Measurements from ENCODE around the gene KCND3. TPM values are rescaled to one million over a fixed set of nuclear protein-coding genes. Genes with fewer than 3 reads are reported as not detected.

KCND3 gene
- polyA plus RNA-seq, 3 donors, result not detected

GRCh38 chr1:111887875-111888274, 101.6 kb downstream of the KCND3 start:
- H3K36me3 ChIP-seq (replicated peaks in 1 of 2; ENCODE audit: control insufficient read depth in 1 of 2, insufficient read depth in 2 of 2, low read length in 2 of 2), result no peaks in the 10 kb centered on the region
- H3K27me3 ChIP-seq (ENCODE audit: control insufficient read depth in 2 of 2, insufficient read depth in 2 of 2, low read length in 2 of 2), result no peaks in the 10 kb centered on the region
- H3K9me3 ChIP-seq (replicated peaks in 1 of 2; ENCODE audit: control insufficient read depth in 1 of 2, insufficient read depth in 1 of 2, low read length in 2 of 2), result no peaks in the 10 kb centered on the region
- Mint-ChIP-seq H3K4me3 (no peak overlapping the region), H3K27me3 (ENCODE audit: low read depth in 3 of 3) (peaks cover 0 to 13% (median 10%) of the 10 kb centered on the region in 3 donors), H3K36me3 (no peaks in the 10 kb centered on the region), H3K9me3 (peaks cover 0 to 1% (median 0%) of the 10 kb centered on the region in 7 donors), H3K4me1 (no peaks in the 10 kb centered on the region), H3K27ac (no peak overlapping the region)
- H3K4me3 ChIP-seq (replicated peaks in 1 of 3; ENCODE audit: low read depth in 2 of 3, low read length in 3 of 3), result no peak overlapping the region
- no peaks in the 10 kb centered on the region for H3K4me1 ChIP-seq (ENCODE audit: control insufficient read depth in 1 of 2, insufficient read depth in 2 of 2, low read length in 2 of 2)
- no peak overlapping the region for H3K9ac ChIP-seq (ENCODE audit: insufficient read depth, low read length, poor library complexity, severe bottlenecking)
- WGBS (ENCODE audit: insufficient coverage), result 92% methylated on average over 1 of the region's 1 CpG
- no peak for TF ChIP-seq CTCF (IDR thresholded peaks at IDR 0.05)
- H4K20me1 ChIP-seq (ENCODE audit: insufficient read depth, low read length), result no peaks in the 10 kb centered on the region
- no peak overlapping the region for H3K4me2 ChIP-seq (replicated peaks; ENCODE audit: extremely low read depth, low read length, poor library complexity, severe bottlenecking)
- no peak overlapping the region for H2AFZ ChIP-seq (ENCODE audit: insufficient read depth, low read depth, low read length, poor library complexity, severe bottlenecking)
- H3K27ac ChIP-seq (ENCODE audit: low read depth in 1 of 2, low read length in 2 of 2), result no peak overlapping the region
- DNase-seq, result no peak
- H3K79me2 ChIP-seq (ENCODE audit: insufficient read depth, low read length), result no peaks in the 10 kb centered on the region
- intact Hi-C loops (cut with micrococcal nuclease), result no loop called here

- no peaks in the 10 kb centered on the region for H3K27me3 ChIP-seq (ENCODE audit: control insufficient read depth in 2 of 2, insufficient read depth in 2 of 2, low read length in 2 of 2)
- no peaks in the 10 kb centered on the region for H3K4me1 Mint-ChIP-seq
- H3K36me3 ChIP-seq (replicated peaks in 1 of 2; ENCODE audit: control insufficient read depth in 1 of 2, insufficient read depth in 2 of 2, low read length in 2 of 2), result no peaks in the 10 kb centered on the region
- no peaks in the 10 kb centered on the region for H3K4me1 ChIP-seq (ENCODE audit: control insufficient read depth in 1 of 2, insufficient read depth in 2 of 2, low read length in 2 of 2)
- H3K27me3 Mint-ChIP-seq (ENCODE audit: low read depth in 3 of 3), result peaks cover 0 to 13% (median 10%) of the 10 kb centered on the region in 3 donors
- no peak overlapping the region for H2AFZ ChIP-seq (ENCODE audit: insufficient read depth, low read depth, low read length, poor library complexity, severe bottlenecking)
- H3K27ac Mint-ChIP-seq, result no peak overlapping the region
- no peaks in the 10 kb centered on the region for H3K9me3 ChIP-seq (replicated peaks in 1 of 2; ENCODE audit: control insufficient read depth in 1 of 2, insufficient read depth in 1 of 2, low read length in 2 of 2)
- H3K36me3 Mint-ChIP-seq, result no peaks in the 10 kb centered on the region
- no peak overlapping the region for H3K4me3 ChIP-seq (replicated peaks in 1 of 3; ENCODE audit: low read depth in 2 of 3, low read length in 3 of 3)
- H3K4me2 ChIP-seq (replicated peaks; ENCODE audit: extremely low read depth, low read length, poor library complexity, severe bottlenecking), result no peak overlapping the region
- no peak overlapping the region for H3K27ac ChIP-seq (ENCODE audit: low read depth in 1 of 2, low read length in 2 of 2)
- intact Hi-C loops (cut with micrococcal nuclease), result no loop called here
- H4K20me1 ChIP-seq (ENCODE audit: insufficient read depth, low read length), result no peaks in the 10 kb centered on the region
- no peak overlapping the region for H3K9ac ChIP-seq (ENCODE audit: insufficient read depth, low read length, poor library complexity, severe bottlenecking)
- no peak overlapping the region for H3K4me3 Mint-ChIP-seq
- peaks cover 0 to 1% (median 0%) of the 10 kb centered on the region in 7 donors for H3K9me3 Mint-ChIP-seq
- DNase-seq, result no peak
- no peak for TF ChIP-seq CTCF (IDR thresholded peaks at IDR 0.05)
- no peaks in the 10 kb centered on the region for H3K79me2 ChIP-seq (ENCODE audit: insufficient read depth, low read length)
- 100% methylated on average over 1 of the region's 3 CpGs for WGBS (ENCODE audit: insufficient coverage)
These were observed 102.1 kb downstream of the KCND3 start for GRCh38 chr1:111887385-111887784.

All from CD14-positive monocyte (primary cell).